HT1080 (cell line): ENCODE results near the gene SMARCD2. TPM values are rescaled to one million over a fixed set of nuclear protein-coding genes. Genes with fewer than 3 reads are reported as not detected.

Experiments used
- DNase-seq: peaks from one replicate; pipeline ENCODE4 v3.0.0-alpha.2; 2015; ENCODE audit warnings: low read depth
- total RNA-seq: library from RNA; depleted of rRNA; stranded (reverse); fragments of >200 nt; shearing (Covaris generic); gene quantifications from 2 replicates; pipeline ENCODE4 v1.2.3, GENCODE V29; 2014

SMARCD2 gene
- total RNA-seq, 1 experiment from 2014 or later: 99.5 TPM

DNA sequence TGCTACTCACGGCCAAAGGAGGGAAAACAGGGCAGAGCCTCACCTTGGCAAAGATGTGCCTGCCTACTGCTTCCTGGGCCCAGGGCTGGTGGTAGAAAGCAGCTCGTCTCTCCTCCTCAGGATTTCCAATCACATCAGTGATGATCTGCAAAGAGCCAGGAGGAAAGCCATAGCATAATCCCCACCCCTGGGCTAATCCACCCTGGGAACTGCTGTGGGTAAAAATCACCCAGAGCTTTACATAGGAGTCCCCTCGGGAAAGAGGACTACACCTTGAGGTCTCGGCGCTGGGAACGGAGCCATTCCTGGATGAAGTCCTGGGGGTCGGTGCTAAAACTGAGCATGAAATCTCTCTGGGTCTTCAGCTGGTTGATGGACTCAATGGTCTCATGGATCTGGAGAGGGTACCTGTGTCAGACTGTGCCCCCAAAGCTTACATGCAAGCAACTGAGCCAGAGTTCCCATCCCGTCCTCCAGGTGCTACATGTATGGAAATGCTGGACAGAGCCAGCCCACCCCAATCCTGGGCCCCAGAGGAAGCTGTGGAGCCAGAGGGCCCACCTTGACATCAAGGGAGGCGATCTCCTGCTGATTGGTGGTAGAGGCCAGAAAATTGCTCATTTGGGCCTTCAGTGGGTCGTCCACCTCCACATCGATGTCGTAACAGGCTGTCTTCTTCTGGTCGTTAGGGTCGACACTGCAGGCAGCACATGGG lies 9.3 kb downstream of the SMARCD2 start:
- DNase-seq: no peak

DNA sequence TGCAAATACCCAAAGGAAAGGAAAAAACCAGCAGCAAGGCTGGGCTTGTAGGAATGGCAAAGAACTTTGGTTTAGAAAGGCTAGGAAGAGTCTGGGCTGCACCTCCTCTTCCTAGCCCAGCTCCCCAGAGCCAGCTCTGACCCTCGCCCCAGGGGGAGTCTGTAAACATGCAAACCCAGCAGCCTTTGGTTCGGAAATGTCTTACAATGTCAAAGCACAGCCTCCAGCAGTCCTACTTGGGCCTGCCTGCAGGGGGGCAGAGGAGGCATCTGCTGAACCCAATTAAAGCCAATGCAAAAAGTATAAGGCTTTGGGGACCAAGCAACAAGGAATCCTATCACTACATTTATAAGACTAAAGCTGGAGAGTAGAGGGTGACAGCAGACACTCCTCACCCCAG lies 10.0 kb downstream of the SMARCD2 start:
- no peak for DNase-seq

DNA sequence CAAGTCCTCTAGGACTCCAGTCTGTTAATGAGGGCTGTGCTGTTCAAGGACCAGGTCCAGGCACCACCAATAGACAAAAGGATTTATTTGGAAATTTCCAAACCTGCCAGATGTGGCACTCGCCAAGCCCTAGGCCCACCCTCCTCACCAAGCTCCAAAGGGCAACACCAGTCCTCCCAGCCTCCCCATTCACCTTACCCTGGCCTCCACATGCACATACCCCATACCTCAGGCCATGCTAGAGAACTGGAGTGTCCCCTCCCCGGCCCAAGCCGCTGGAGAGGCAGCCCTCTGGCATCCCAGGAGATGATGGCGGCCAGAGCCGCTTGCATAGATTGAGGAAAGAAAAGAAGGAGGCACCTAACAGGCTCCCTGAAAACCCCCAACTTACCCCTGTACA lies 10.5 kb downstream of the SMARCD2 start:
- DNase-seq: no peak

DNA sequence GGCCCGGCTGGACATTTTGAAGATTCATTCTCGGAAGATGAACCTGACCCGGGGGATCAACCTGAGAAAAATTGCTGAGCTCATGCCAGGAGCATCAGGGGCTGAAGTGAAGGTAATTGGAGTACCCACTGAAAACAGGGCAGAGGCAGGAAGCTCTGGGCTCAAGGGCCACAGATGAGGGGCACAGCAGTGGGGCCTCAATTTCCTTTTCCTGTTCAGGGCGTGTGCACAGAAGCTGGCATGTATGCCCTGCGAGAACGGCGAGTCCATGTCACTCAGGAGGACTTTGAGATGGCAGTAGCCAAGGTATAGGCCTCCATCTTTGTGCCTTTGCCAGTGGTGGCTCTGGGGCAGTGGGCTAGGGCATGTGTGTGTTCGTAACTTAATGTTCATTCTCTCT lies 11.0 kb downstream of the SMARCD2 start:
- no peak for DNase-seq

DNA sequence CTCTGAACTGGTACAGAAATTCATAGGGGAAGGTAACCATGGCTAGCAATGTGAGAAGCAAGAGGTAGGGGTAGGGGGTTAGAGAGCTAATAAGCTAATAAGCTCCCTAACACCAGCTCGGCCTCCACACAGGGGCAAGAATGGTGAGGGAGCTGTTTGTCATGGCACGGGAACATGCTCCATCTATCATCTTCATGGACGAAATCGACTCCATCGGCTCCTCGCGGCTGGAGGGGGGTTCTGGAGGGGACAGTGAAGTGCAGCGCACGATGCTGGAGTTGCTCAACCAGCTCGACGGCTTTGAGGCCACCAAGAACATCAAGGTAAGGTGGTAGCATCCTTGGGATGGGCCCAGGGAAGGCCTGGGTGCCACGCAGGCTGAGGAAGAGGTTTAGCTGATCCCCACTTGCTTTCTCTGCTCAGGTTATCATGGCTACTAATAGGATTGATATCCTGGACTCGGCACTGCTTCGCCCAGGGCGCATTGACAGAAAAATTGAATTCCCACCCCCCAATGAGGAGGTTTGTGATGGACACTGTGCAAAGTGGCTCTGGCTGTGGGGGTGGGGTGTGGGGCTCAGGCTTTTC lies 11.5 kb downstream of the SMARCD2 start:
- no peak for DNase-seq

DNA sequence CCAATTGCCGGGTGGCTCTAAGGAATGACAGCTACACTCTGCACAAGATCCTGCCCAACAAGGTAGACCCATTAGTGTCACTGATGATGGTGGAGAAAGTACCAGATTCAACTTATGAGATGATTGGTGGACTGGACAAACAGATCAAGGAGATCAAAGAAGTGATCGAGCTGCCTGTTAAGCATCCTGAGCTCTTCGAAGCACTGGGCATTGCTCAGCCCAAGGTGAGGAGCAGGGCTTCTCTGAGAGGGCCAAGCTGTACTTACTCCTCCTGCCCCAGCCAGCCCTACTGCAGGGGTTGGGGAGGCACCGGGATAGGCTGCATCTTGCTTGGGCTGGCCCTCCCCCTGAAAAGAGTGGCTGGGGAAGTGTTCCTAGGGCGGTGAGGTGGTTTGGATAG lies 12.2 kb downstream of the SMARCD2 start:
- DNase-seq: no peak

DNA sequence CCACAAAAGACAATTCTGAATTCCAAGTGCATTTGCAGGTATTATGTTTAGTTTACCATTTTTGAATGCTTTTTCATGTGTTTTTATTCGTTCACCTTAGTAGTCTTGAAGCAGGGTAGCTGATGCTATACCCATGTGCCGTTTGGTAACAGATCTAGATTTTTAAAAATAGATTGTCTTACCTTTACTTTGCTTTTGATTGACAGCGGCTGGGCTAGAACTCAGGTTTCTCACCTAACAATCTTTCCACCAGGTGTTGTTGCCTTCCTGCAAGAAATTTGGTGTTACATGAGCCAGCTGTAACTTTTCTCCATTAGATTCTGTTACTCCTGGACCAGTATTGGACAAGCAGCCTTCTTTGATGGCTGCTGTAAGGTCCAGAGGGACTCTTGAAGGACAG lies 13.5 kb downstream of the SMARCD2 start:
- no peak for DNase-seq

DNA sequence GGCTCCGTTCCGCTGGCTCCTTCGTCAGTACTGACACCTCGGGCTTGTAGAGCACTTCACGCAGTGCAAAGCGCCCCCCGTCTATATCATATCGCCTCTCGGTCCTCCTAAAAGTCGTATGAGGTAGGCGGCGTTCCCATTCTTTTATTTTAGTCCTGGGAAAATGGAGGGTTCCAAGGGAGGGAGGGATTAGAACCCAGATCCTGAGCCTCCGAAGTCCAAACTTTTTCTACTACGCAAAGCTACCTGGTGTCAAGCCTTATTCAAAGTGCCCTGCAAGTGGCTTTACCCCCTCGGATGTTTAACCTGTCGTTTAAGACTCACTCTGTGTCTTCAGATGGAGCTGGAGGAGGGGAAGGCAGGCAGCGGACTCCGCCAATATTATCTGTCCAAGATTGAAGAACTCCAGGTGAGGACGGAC lies 14.7 kb downstream of the SMARCD2 start:
- no peak for DNase-seq

DNA sequence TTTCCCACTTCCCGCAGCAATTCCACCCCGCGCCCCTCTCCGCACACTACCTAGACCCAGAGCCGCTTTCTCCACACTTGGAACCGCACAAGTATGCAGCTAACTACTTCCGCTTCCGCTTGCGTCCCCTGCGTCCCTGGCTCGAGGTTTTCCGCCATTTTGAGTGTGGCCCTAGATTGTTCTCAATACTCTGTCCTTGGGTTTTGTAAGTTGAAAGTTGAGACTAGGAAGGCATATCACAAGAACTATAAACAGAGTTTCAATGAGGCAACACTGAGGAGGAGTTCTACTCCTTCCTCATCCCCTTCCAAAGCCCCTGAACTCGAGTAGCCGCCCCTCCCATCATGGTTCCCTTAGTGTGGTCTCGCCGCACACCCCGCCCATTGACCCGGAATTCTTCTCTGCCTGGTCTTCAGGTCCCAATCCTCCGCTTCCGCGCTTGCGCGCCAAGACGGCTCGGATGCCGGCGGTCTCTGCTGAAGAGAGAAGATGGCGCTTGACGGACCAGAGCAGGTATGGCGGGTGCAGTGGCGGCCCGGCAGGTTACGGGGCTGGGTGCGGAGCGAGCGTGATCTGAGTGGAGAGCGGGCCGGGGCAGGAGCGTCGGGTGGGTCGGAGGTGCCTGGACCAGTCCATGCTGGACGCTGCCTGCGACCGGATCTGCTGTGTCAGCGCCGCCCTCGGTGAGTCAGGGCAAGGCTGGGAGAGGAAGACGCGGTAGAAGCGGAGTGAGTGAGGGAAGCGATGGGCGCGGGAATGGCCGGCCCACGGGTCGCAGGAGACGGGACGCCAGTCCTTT lies 15.3 kb downstream of the SMARCD2 start, which contains the start of the genes FTSJ3 and PSMC5:
Gene FTSJ3 (minus strand): TSS at position 662 of the 799 bp plus-strand sequence. CDS start 761 bp downstream, outside the sequence.
Gene PSMC5 (plus strand): TSS at position 430 of the 799 bp plus-strand sequence. CDS start 60 bp downstream, at position 490.
- DNase-seq: peak; percentile 92

DNA sequence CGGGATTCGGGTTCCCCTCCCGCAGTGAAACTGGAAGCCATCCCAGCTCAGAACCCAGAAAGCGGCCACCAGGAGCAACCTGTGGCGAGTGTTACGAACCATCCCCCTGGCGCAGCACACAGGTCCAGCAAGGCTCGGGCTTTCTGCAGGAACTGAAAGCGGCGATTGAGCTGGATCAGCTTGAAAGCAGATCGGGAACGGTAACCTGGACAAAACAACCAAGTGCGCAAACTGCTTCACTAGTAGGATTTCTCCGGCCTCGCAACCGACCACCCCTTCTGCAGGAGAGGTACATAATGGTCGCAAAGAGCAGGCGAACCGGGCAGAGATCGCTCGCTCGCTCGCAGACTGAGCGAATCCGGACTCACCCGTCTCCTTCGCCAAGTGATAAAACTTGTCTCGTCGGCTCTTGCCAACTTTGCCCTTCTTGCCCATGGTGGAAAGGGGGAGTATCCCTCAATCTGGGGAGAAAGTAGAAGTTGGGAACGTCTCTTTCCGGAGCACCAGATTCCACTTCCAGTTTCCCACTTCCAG lies 15.9 kb downstream of the SMARCD2 start:
- no peak for DNase-seq

DNA sequence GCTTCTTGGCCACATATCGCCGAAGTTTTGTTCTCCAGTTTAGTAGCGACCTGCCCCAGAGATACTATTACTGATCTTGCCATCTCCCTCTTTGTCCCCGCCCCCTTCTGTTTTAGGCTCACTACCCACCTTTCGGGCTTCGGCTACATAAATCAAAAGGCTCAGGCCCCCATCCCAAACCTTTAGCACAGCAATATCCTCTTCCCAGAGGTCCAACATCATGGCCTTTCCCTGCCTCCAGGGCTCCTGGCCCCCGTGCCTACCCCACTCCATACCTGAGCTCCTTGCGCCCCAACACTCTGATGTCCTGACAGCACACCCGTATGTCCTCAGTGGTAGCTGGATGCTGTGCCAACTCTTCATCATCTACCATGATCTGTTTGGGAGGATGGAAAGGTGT lies 18.1 kb downstream of the SMARCD2 start:
- DNase-seq: no peak

DNA sequence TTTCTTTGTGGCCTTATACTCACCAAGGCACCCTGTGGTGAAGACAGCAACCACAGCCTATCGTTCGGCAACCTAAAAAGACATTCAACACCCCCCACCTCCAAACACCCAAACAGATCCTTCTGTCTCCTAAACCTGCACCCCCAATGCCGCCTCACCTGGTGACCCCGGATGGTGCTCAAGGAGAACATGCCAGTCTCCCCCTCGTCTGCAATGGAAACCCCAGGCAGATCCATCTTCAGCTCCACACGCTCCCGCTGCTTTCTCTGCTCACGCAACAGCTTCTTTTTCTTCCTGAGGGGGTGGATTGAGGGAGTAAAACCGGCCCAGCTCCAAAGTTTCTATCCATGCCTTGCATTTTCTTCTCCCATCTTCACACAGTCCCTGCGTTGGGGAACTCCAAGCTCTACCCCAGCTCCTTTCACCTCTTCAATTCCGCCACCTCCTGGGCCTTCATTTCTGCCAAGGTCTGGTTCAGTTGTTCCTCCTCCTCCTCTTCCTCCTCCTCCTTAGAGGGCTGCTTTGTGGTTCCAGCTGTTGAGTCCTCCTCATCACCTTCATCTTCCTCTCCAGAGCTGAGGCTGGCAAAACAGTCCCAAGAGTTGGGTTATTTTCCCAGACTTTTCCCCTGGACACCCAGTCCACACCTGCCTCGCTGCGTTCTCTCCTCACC lies 18.7 kb downstream of the SMARCD2 start:
- no peak for DNase-seq

DNA sequence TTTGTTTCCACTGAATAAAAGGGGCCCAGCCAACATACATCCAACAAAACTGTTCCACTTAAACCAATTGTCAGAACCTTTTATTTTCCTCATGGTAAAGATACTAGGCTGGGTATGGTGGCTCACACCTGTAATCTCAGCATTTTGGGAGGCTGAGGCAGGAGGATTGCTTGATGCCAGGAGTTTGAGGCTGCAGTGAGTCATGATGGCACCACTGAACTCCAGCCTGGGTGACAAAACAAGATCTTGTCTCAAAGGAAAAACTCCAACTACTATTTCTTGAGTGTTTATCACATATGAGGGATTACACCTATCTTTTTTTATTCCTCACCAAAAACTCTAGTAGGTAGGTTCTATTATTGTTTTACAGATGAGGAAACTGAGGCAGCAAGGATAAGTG lies 19.9 kb downstream of the SMARCD2 start:
- no peak for DNase-seq

DNA sequence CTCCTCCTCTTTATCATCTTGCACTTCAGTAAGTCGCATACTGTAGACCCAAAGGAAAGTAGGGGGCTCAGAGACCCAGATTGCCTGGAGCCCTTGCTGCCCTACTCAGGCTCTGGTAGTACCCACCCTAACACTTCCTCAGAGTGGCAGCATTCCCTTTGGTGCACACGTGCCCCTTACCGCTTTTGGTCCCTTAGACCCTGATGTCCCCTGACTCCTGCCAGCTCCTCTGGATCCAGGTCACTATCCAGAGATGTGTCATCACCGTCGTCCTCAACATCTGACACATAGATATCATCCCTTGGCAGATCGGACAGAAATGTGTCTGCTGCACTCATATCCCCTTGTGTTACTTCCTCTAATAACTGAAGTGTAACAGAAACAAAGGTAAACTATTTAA lies 20.7 kb downstream of the SMARCD2 start:
- no peak for DNase-seq

DNA sequence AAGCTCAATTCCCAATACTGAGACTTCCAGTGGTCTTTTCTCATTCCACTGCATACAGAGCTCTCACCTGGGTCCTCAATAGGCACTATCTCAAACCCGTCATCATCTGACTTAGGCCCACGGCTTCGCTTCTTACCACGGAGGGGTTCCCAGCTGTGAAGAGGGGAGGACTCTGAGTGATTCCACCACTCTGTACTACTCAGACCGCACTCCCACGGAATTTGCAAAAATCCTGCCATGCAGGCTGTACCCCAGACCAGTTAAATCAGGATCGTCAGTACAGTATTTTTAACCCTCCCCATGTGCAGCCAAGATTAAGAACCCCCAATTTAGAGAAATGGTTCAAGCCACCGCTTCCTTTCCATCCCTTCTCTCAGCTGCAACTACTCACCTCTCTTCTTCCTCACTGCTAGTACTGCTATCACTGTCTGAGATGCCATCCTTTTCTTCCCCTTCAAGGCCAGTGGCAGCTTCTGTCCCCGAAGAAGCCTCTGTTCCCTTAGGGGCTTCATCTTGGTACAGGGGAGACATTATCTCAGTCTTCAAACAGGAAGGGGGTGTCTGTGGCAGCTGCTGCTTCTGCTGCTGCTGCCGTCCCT lies 21.4 kb downstream of the SMARCD2 start:
- DNase-seq: no peak

DNA sequence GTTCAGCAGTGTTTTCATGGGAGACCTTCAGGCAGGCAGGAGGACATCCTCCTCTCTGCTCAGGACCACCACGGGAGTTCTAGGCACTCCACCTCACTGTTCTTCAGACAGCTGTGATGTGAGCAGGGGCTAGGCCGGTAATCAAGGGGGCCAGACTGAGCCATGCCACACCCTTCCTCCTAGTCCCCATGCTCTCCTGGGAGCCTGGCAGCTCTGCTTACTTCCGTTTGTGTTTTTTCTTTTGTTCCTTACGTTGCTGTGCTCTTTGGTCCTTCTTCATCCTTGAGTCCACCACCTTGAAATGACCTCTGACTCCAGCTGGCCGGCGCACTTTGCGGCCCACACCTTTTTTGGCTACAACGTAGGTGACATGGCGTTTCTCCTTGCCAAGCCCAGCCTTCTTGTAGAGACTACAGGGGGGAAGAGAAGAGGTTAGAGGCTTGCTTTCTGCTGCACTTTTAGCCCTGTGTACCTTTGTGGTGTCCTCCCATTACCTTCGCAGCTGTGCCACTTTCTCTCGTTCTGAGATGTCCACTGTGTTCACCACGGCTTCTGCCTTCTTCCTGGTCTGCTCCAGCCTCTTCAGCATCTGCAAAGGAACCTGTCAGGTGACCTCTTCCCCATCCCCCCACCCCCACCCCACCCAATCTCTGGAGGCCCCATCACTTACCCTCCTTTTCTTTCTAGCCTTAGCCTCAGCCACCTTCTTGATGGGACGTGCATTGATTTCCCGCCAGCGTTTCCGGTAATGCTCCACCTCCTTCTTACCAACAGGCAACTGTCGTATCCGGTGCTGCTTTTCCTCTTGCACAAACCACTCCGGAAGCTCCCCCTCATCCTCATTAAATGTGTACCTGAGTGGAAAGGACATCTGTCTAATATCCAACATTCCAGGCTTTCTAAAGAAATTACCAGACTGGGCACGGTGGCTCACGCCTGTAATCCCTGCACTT lies 22.6 kb downstream of the SMARCD2 start:
- DNase-seq: no peak

DNA sequence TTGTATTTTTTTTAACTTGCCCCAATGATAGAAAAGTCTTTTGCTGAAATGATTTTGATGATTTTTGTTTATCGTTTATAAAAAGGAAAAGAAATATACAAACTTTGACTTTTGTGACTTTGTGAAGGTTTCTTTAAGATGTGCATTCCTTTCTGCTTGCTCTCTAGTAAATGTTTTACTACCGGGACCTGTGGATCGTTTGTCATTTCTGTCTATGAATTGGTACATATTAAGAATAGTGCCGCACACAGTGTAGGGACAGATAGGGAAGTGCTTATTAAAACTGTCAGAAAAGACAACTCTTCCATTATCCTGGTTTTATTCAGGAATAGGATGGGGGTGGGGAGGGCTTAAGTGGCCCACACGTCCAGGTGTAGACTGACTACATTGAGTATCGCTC lies 23.4 kb downstream of the SMARCD2 start:
- DNase-seq: no peak

DNA sequence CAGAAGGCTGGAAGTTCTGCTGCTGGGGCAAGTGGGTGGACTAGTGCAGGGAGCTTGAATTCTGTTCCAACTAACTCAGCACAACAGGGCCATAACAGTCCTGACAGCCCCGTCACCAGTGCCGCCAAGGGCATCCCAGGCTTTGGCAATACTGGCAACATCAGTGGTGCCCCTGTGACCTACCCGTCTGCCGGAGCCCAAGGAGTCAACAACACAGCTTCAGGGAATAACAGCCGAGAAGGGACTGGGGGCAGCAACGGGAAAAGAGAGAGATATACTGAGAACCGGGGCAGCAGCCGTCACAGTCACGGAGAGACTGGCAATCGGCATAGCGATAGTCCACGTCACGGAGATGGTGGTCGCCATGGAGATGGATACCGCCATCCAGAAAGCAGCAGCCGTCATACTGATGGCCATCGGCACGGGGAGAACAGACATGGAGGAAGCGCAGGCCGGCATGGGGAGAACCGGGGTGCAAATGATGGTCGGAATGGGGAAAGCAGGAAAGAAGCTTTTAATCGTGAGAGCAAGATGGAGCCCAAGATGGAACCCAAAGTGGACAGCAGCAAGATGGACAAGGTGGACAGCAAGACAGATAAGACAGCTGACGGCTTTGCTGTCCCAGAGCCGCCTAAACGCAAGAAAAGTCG lies 24.6 kb downstream of the SMARCD2 start:
- DNase-seq: no peak

DNA sequence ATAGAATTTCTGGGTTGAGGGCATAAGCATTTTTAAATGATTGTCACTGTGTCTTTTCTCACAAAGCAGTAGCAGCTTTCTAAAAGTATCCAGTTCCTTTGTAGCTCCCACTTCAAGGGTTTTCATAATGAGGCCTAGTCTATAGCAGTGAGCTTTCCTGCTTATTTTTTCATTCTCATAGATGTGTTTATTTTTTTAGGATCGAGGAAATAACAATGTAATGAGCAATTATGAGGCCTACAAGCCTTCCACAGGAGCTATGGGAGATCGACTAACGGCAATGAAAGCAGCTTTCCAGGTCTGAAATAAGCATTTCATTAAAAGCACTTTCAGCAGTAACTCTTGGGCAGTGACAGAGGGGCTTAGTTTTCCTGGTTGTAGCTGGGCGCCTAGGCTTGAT lies 25.8 kb downstream of the SMARCD2 start:
- DNase-seq: no peak
